ENCODE data around the gene HSD17B3. TPM values are rescaled to one million over a fixed set of nuclear protein-coding genes. Genes with fewer than 3 reads are reported as not detected.

The HSD17B3 gene
- polyA plus RNA-seq, 1 donor (not counting 4 experiments of a cell fraction or from before 2014, with no cell fraction given): 0.17 TPM

GRCh38 chr9:96253059-96253696 is 48.8 kb downstream of the HSD17B3 start:
- no peak overlapping the region for H3K4me2 ChIP-seq (ENCODE audit: control insufficient read depth, extremely low read depth, insufficient read depth, low read depth, low read length)
- TF ChIP-seq EZH2 (IDR thresholded peaks at IDR 0.05; ENCODE audit: low read length): no peak
- no peak for TF ChIP-seq CTCF (optimal IDR thresholded peaks at IDR 0.05 in 1 of 3, IDR thresholded peaks at IDR 0.05 in 1 of 3, conservative IDR thresholded peaks at IDR 0.05 in 1 of 3; ENCODE audit: extremely low read depth in 1 of 3, insufficient read depth in 2 of 3, low read length in 3 of 3)
- dilution Hi-C loops (cut with MboI; ENCODE audit: extremely low pct_ligation_motif_present, low sequenced_read_pairs): no loop called here
- no peak for FAIRE-seq
- no peaks in the 10 kb centered on the region for H3K9me3 ChIP-seq (ENCODE audit: control insufficient read depth, low read depth, low read length)
- H3K4me1 ChIP-seq (ENCODE audit: control insufficient read depth, extremely low read depth, insufficient read depth, low read length): peaks cover 8% of the 10 kb centered on the region
- H3K4me3 ChIP-seq (ENCODE audit: control insufficient read depth in 2 of 3, extremely low read depth in 1 of 3, insufficient read depth in 2 of 3, low read depth in 1 of 3, low read length in 3 of 3): no peak overlapping the region
- peaks cover 57% of the 10 kb centered on the region for H3K27me3 ChIP-seq (ENCODE audit: control insufficient read depth, extremely low read depth, insufficient read depth, low read length)
- no peaks in the 10 kb centered on the region for H3K79me2 ChIP-seq (ENCODE audit: control insufficient read depth, insufficient read depth, low read length)
- DNase-seq (ENCODE audit: low read depth, low spot score): no peak
- H2AFZ ChIP-seq (ENCODE audit: control insufficient read depth, low read length): no peak overlapping the region
- H3K27ac ChIP-seq (ENCODE audit: control insufficient read depth, insufficient read depth, low read length): no peak overlapping the region
- no peaks in the 10 kb centered on the region for H3K9me1 ChIP-seq (ENCODE audit: control insufficient read depth, extremely low read depth, insufficient read depth, low read length)
- no peaks in the 10 kb centered on the region for H3K36me3 ChIP-seq (ENCODE audit: control insufficient read depth in 2 of 2, extremely low read depth in 1 of 2, insufficient read depth in 2 of 2, low read length in 2 of 2)
- no peak overlapping the region for H3K9ac ChIP-seq (ENCODE audit: control insufficient read depth, extremely low read depth, insufficient read depth, low read length)
- no peaks in the 10 kb centered on the region for H4K20me1 ChIP-seq (ENCODE audit: control insufficient read depth, extremely low read depth, insufficient read depth, low read length)

GRCh38 chr9:96251451-96251850 is 50.5 kb downstream of the HSD17B3 start:
- Histone ChIP-seq H3K9ac (ENCODE audit: control insufficient read depth, extremely low read depth, insufficient read depth, low read length) (no peak overlapping the region), H3K4me1 (ENCODE audit: control insufficient read depth, extremely low read depth, insufficient read depth, low read length) (peaks cover 8% of the 10 kb centered on the region), H3K36me3 (ENCODE audit: control insufficient read depth in 2 of 2, extremely low read depth in 1 of 2, insufficient read depth in 2 of 2, low read length in 2 of 2) (no peaks in the 10 kb centered on the region), H3K9me3 (ENCODE audit: control insufficient read depth, low read depth, low read length) (no peaks in the 10 kb centered on the region), H3K79me2 (ENCODE audit: control insufficient read depth, insufficient read depth, low read length) (no peaks in the 10 kb centered on the region), H3K9me1 (ENCODE audit: control insufficient read depth, extremely low read depth, insufficient read depth, low read length) (no peaks in the 10 kb centered on the region), H3K4me2 (ENCODE audit: control insufficient read depth, extremely low read depth, insufficient read depth, low read depth, low read length) (no peak overlapping the region), H4K20me1 (ENCODE audit: control insufficient read depth, extremely low read depth, insufficient read depth, low read length) (no peaks in the 10 kb centered on the region), H2AFZ (ENCODE audit: control insufficient read depth, low read length) (no peak overlapping the region), H3K27me3 (ENCODE audit: control insufficient read depth, extremely low read depth, insufficient read depth, low read length) (peaks cover 71% of the 10 kb centered on the region), H3K27ac (ENCODE audit: control insufficient read depth, insufficient read depth, low read length) (no peak overlapping the region), H3K4me3 (ENCODE audit: control insufficient read depth in 2 of 3, extremely low read depth in 1 of 3, insufficient read depth in 2 of 3, low read depth in 1 of 3, low read length in 3 of 3) (no peak overlapping the region)
- TF ChIP-seq EZH2 (IDR thresholded peaks at IDR 0.05; ENCODE audit: low read length) (no peak), CTCF (optimal IDR thresholded peaks at IDR 0.05 in 1 of 3, IDR thresholded peaks at IDR 0.05 in 1 of 3, conservative IDR thresholded peaks at IDR 0.05 in 1 of 3; ENCODE audit: extremely low read depth in 1 of 3, insufficient read depth in 2 of 3, low read length in 3 of 3) (no peak)
- FAIRE-seq (peak; percentile 9), DNase-seq (ENCODE audit: low read depth, low spot score) (no peak)
- dilution Hi-C loops (cut with MboI; ENCODE audit: extremely low pct_ligation_motif_present, low sequenced_read_pairs): no loop called here
